Activated naive CD8-positive, alpha-beta T cell treated with anti-CD3 and anti-CD28 coated beads, Interleukin-2, amount 10 ng/mL, durations not matched to agents 7 days and 5 days (primary cell): ENCODE measurements around the gene ABHD15. TPM values are rescaled to one million over a fixed set of nuclear protein-coding genes. Genes with fewer than 3 reads are reported as not detected.
A peak's percentile ranks its signal among the peaks of the same experiment; 100 is the strongest.

Source experiments
- ATAC-seq: fragments of 150-1000 bp; cut with Tn5 transposase; one replicate; pipeline ENCODE4 v1.10.0; 2021; ENCODE audit warnings: low read depth, moderate library complexity
- POLR2A ChIA-PET: fragments of 350-600 bp; sonication (Branson Sonifier 250); formaldehyde crosslinking; loops from one replicate; lab custom pipeline; 2021; ENCODE audit warnings: antibody characterized with exemption; lab: Charles Lee
- DNase-seq: peaks from one replicate; pipeline ENCODE4 v3.0.0; 2021
- H3K27ac Mint-ChIP-seq: one replicate; pipeline ENCODE4 v1.8.0; 2022; ENCODE audit warnings: mild to moderate bottlenecking, mixed read lengths
- H3K27me3 Mint-ChIP-seq: one replicate; pipeline ENCODE4 v1.8.0; 2022; ENCODE audit warnings: mild to moderate bottlenecking, moderate library complexity, mixed read lengths
- H3K36me3 Mint-ChIP-seq: one replicate; pipeline ENCODE4 v1.8.0; 2021; ENCODE audit warnings: mild to moderate bottlenecking, mixed read lengths
- H3K4me1 Mint-ChIP-seq: one replicate; pipeline ENCODE4 v1.8.0; 2021; ENCODE audit warnings: mixed read lengths
- H3K4me3 Mint-ChIP-seq: one replicate; pipeline ENCODE4 v1.8.0; 2022; ENCODE audit warnings: mild to moderate bottlenecking, moderate library complexity, mixed read lengths
- H3K9me3 Mint-ChIP-seq: one replicate; pipeline ENCODE4 v1.8.0; 2021; ENCODE audit warnings: mixed read lengths
- total RNA-seq, 2 experiments: library from RNA; stranded (reverse); gene quantifications; one replicate each; pipeline ENCODE4 v1.2.3, GENCODE V29; 2021

Gene ABHD15
- total RNA-seq, 2 experiments from 2014 or later = 20.0 to 20.4 TPM

- H3K4me3 Mint-ChIP-seq = no peak overlapping the region
- H3K27me3 Mint-ChIP-seq = no peaks in the 10 kb centered on the region
- H3K27ac Mint-ChIP-seq = no peak overlapping the region
- DNase-seq (no peak), ATAC-seq (no peak)
- POLR2A ChIA-PET = no interaction called here
- H3K9me3 Mint-ChIP-seq = no peaks in the 10 kb centered on the region
- no peaks in the 10 kb centered on the region for H3K36me3 Mint-ChIP-seq
- H3K4me1 Mint-ChIP-seq = no peaks in the 10 kb centered on the region
Observed at GRCh38 chr17:29607557-29608195, 40.8 kb upstream of the ABHD15 start.

- H3K4me3 Mint-ChIP-seq = no peak overlapping the region
- DNase-seq = no peak
- peaks cover 1% of the 10 kb centered on the region for H3K4me1 Mint-ChIP-seq
Observed at GRCh38 chr17:29603109-29603674, 36.4 kb upstream of the ABHD15 start.

DNA sequence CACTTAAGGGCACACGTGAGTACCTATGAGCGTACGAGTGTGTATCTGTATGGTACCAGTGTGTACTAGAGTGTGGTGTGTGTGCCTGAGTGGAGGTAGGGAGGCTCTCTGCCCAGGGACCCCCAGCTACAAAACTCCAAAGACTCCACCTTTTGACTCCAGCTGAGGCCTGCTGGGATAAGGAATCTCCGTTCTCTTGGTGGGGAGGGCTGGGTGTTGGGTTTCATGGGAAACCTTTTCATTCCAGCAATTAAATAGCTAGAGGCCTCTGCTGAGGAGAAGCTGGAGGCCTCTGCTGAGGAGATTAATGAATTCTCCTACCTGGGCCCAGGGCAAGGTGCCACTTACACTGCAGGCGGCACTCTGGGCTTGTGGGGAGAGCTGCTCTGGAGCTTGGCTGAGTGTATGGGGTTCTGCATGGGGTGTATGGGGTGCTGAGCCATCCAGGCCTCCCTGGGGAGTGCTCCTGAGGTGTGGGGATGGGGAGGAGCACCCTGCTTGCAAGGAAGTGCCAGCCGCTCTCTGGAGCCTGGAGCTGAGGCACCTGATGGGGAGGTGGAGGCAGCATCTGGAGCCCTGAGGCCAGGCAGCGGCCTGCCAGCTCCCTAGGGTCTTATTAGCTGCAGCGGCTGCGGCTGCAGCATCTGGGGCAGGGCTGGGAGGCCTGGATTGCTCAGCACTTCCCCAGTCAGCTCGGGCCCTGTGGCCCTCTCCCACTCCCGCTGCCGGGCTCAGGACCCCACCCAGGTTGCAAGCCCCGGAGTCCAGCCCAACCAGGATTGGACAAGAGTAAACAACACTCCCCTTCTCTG lies 30.7 kb upstream of the ABHD15 start:
- Mint-ChIP-seq H3K27me3 (no peaks in the 10 kb centered on the region), H3K36me3 (no peaks in the 10 kb centered on the region), H3K4me1 (peaks cover 7% of the 10 kb centered on the region), H3K4me3 (no peak overlapping the region), H3K27ac (no peak overlapping the region), H3K9me3 (no peaks in the 10 kb centered on the region)
- POLR2A ChIA-PET = no interaction called here
- ATAC-seq (no peak), DNase-seq (no peak)

More at GRCh38 chr17:29603109-29603674, 36.4 kb upstream of the ABHD15 start:
- no peaks in the 10 kb centered on the region for H3K36me3 Mint-ChIP-seq
- no peaks in the 10 kb centered on the region for H3K27me3 Mint-ChIP-seq
- no peak for ATAC-seq
- H3K27ac Mint-ChIP-seq = no peak overlapping the region
- no peaks in the 10 kb centered on the region for H3K9me3 Mint-ChIP-seq
- POLR2A ChIA-PET = no interaction called here

DNA sequence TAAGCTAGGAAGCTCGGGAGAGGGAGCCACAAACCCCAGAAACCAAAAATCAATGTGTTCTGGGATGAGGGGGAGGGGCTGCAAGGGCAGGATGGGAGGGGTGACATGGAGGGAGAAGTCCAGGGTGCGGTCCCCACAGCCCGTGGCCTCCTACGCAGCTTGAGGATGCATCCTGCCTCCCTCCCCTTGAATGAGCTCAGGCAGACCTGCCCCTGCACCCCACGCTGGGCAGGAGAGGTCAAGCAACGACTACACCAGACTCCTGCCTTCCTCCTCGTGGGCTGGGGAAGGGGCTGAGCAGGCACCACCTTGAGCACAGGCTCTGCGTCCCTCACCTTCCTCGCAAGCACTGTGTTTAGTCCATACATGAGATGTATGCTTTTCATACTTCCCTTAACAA lies 30.0 kb upstream of the ABHD15 start:
- POLR2A ChIA-PET = interaction anchor here (0.5 kb wide), 1 partner anchor 187 kb away, joined by 4 read pairs; no protein-coding TSS in a partner anchor
- H3K4me1 Mint-ChIP-seq = peaks cover 10% of the 10 kb centered on the region
- no peak overlapping the region for H3K27ac Mint-ChIP-seq
- ATAC-seq (no peak), DNase-seq (no peak)
- no peaks in the 10 kb centered on the region for H3K27me3 Mint-ChIP-seq
- no peak overlapping the region for H3K4me3 Mint-ChIP-seq
- no peaks in the 10 kb centered on the region for H3K36me3 Mint-ChIP-seq
- no peaks in the 10 kb centered on the region for H3K9me3 Mint-ChIP-seq

GRCh38 chr17:29595943-29596774 lies 29.3 kb upstream of the ABHD15 start:
- Mint-ChIP-seq H3K4me3 (no peak overlapping the region), H3K9me3 (no peaks in the 10 kb centered on the region), H3K27me3 (no peaks in the 10 kb centered on the region), H3K36me3 (no peaks in the 10 kb centered on the region), H3K4me1 (peaks cover 12% of the 10 kb centered on the region), H3K27ac (no peak overlapping the region)
- DNase-seq (no peak), ATAC-seq (no peak)
- POLR2A ChIA-PET = interaction anchor here (0.5 kb wide), 1 partner anchor 187 kb away, joined by 4 read pairs; no protein-coding TSS in a partner anchor

GRCh38 chr17:29595107-29595942 lies 28.5 kb upstream of the ABHD15 start:
- H3K27me3 Mint-ChIP-seq = no peaks in the 10 kb centered on the region
- H3K4me1 Mint-ChIP-seq = peaks cover 19% of the 10 kb centered on the region
- no peak overlapping the region for H3K27ac Mint-ChIP-seq
- H3K9me3 Mint-ChIP-seq = no peaks in the 10 kb centered on the region
- no peaks in the 10 kb centered on the region for H3K36me3 Mint-ChIP-seq
- POLR2A ChIA-PET = interaction anchor here (1.2 kb wide), 1 partner anchor 22 kb away, joined by 7 read pairs; no protein-coding TSS in a partner anchor
- no peak overlapping the region for H3K4me3 Mint-ChIP-seq
- ATAC-seq (no peak), DNase-seq (no peak)

DNA sequence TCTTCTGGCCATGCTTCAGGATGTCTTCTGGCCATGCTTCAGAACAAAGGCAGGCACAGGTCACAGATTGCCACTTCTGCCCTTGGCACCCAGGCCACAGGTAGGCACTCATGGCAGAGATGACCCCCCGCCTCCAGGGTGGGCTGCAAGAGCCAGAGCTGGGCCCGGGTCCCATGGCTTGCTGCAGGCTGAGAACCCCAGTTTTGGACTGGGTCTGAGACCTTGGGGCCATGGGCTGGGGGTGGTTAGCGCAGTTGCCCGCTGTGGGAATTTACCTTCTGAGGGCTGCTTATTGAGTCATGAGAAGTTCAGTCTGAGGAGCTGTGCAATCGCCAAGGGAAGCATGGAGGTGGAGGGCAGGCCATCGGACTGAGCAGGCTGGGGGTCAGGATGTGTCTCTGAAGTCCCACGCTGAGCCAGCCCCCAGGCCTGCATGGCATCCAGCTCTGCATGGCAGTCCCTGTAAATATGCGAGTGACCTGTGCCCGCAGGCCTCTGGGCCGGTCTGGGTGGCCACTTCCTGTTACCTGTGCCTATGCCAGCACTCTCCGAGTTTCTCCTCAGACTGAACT lies 27.8 kb upstream of the ABHD15 start:
- no peaks in the 10 kb centered on the region for H3K27me3 Mint-ChIP-seq
- POLR2A ChIA-PET = interaction anchor here (1.0 to 4.5 kb wide), 4 partner anchors 19 to 27 kb away, joined by 3 to 45 read pairs (median 5); partner anchors contain the start of genes ABHD15 and TP53I13
- H3K27ac Mint-ChIP-seq = no peak overlapping the region
- H3K36me3 Mint-ChIP-seq = no peaks in the 10 kb centered on the region
- peaks cover 23% of the 10 kb centered on the region for H3K4me1 Mint-ChIP-seq
- H3K9me3 Mint-ChIP-seq = no peaks in the 10 kb centered on the region
- ATAC-seq = no peak
- no peak for DNase-seq
- H3K4me3 Mint-ChIP-seq = peak overlapping the region; percentile 72

GRCh38 chr17:29593591-29594518 lies 27.0 kb upstream of the ABHD15 start:
- no peak for ATAC-seq
- no peak for DNase-seq
- Mint-ChIP-seq H3K27me3 (no peaks in the 10 kb centered on the region), H3K4me1 (peaks cover 23% of the 10 kb centered on the region), H3K27ac (no peak overlapping the region), H3K4me3 (peak overlapping the region; percentile 72), H3K9me3 (no peaks in the 10 kb centered on the region), H3K36me3 (no peaks in the 10 kb centered on the region)
- POLR2A ChIA-PET = interaction anchor here (1.0 to 4.5 kb wide), 6 partner anchors 17 to 26 kb away, joined by 3 to 45 read pairs (median 5); partner anchors contain the start of genes ABHD15 and TP53I13

GRCh38 chr17:29592850-29593551 lies 26.2 kb upstream of the ABHD15 start, which contains the start of gene ANKRD13B:
Gene ANKRD13B, plus strand, starts transcription at chr17:29593132. Its CDS starts 490 bp downstream, at chr17:29593622.
- Mint-ChIP-seq H3K27me3 (no peaks in the 10 kb centered on the region), H3K4me3 (peak within 1 kb of the TSS; percentile 87), H3K9me3 (no peaks in the 10 kb centered on the region), H3K4me1 (peaks cover 26% of the 10 kb centered on the region), H3K27ac (no peak within 1 kb of the TSS), H3K36me3 (no peaks in the 10 kb centered on the region)
- ATAC-seq (no peak), DNase-seq (peak; percentile 65)
- POLR2A ChIA-PET = interaction anchor here (0.6 to 4.5 kb wide), 7 partner anchors 17 to 290 kb away, joined by 3 to 45 read pairs (median 4); partner anchors contain the start of genes ABHD15 and TP53I13

GRCh38 chr17:29591737-29592608 lies 25.1 kb upstream of the ABHD15 start:
- H3K27ac Mint-ChIP-seq = peak overlapping the region; percentile 60
- peak; percentile 24 for ATAC-seq
- DNase-seq = peak; percentile 87
- no peaks in the 10 kb centered on the region for H3K27me3 Mint-ChIP-seq
- H3K4me3 Mint-ChIP-seq = peak overlapping the region; percentile 87
- H3K4me1 Mint-ChIP-seq = peaks cover 36% of the 10 kb centered on the region
- POLR2A ChIA-PET = interaction anchor here (0.6 to 4.5 kb wide), 11 partner anchors 16 to 298 kb away, joined by 3 to 45 read pairs (median 4); partner anchors contain the start of genes ABHD15, NUFIP2 and TP53I13
- no peaks in the 10 kb centered on the region for H3K9me3 Mint-ChIP-seq
- H3K36me3 Mint-ChIP-seq = no peaks in the 10 kb centered on the region
